PC-9 (cell line): ENCODE measurements around the gene RASSF3.

Source experiments
- EZH2 ChIP-seq: fragments of 200-600 bp; sonication (generic); IDR thresholded peaks from 2 replicates; pipeline ENCODE4 v1.8.0; 2017; ENCODE audit warnings: antibody characterized with exemption, low read depth
- TF ChIP-seq, protein P1 (sequence below): fragments of 200-600 bp; sonication (generic); conservative IDR thresholded peaks from 2 replicates; pipeline ENCODE4 v1.6.1; 2017; ENCODE audit warnings: mixed run types, antibody characterized with exemption, mild to moderate bottlenecking, moderate library complexity

GRCh38 chr12:64691227-64691794 lies 81.0 kb downstream of the RASSF3 start:
- TF ChIP-seq, protein P1, sequence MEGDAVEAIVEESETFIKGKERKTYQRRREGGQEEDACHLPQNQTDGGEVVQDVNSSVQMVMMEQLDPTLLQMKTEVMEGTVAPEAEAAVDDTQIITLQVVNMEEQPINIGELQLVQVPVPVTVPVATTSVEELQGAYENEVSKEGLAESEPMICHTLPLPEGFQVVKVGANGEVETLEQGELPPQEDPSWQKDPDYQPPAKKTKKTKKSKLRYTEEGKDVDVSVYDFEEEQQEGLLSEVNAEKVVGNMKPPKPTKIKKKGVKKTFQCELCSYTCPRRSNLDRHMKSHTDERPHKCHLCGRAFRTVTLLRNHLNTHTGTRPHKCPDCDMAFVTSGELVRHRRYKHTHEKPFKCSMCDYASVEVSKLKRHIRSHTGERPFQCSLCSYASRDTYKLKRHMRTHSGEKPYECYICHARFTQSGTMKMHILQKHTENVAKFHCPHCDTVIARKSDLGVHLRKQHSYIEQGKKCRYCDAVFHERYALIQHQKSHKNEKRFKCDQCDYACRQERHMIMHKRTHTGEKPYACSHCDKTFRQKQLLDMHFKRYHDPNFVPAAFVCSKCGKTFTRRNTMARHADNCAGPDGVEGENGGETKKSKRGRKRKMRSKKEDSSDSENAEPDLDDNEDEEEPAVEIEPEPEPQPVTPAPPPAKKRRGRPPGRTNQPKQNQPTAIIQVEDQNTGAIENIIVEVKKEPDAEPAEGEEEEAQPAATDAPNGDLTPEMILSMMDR, result no peak
- TF ChIP-seq EZH2, result no peak
